HG03575 (cell line): Measurements from ENCODE around the gene WFIKKN1.

Source experiments
- ATAC-seq: cut with Tn5 transposase; IDR thresholded peaks from one replicate; pipeline ENCODE4 v1.9.1; 2021; ENCODE audit not compliant: unreplicated experiment, insufficient number of reproducible peaks, low FRiP score; ENCODE audit errors: extremely low read depth

The WFIKKN1 gene

GRCh38 chr16:678858-679813 lies 48.4 kb downstream of the WFIKKN1 start:
- ATAC-seq, result no peak

- no peak for ATAC-seq
Measured at GRCh38 chr16:679814-680624, 49.2 kb downstream of the WFIKKN1 start, which contains the start of gene STUB1. TSS of gene STUB1 (plus strand) at chr16:680410. CDS start at chr16:680526, 116 bp downstream.

DNA sequence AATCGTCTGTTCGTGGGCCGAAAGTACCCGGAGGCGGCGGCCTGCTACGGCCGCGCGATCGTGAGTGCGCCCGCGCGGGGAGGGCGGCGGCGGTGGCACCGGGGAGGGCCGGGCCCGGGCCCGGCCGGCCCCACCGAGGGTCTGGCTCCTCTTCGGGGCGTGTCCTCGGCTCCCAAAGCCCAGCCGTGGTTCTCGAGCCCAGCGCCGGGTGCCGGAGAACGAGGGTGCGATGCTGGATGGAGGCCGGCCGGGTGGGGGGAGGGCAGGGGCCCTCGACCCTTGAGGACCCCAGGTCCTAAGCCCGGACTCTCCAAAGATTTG lies 49.8 kb downstream of the WFIKKN1 start:
- ATAC-seq, result no peak

GRCh38 chr16:680967-681745 lies 50.4 kb downstream of the WFIKKN1 start:
- ATAC-seq, result no peak

DNA sequence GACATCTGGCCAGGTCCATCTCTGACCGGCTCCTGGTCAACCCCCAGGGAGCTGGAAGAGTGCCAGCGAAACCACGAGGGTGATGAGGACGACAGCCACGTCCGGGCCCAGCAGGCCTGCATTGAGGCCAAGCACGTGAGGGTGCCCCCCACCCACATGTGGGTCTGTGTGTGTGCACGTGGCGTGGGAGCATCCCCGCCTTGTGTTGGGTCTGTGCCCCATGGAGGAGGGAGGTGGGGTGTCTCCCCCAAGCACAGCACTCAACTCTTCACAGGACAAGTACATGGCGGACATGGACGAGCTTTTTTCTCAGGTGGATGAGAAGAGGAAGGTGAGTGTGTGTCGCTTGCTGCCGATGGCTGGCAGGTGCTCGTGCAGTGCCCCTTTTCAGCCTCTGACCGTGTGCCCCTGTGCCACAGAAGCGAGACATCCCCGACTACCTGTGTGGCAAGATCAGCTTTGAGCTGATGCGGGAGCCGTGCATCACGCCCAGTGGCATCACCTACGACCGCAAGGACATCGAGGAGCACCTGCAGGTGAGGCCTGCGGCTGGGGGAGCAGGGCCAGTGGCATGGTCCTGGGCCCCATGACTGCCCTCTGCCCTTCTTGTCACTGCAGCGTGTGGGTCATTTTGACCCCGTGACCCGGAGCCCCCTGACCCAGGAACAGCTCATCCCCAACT lies 51.1 kb downstream of the WFIKKN1 start:
- ATAC-seq, result no peak

- no peak for ATAC-seq
Measured at GRCh38 chr16:682493-683395, 52.0 kb downstream of the WFIKKN1 start.

DNA sequence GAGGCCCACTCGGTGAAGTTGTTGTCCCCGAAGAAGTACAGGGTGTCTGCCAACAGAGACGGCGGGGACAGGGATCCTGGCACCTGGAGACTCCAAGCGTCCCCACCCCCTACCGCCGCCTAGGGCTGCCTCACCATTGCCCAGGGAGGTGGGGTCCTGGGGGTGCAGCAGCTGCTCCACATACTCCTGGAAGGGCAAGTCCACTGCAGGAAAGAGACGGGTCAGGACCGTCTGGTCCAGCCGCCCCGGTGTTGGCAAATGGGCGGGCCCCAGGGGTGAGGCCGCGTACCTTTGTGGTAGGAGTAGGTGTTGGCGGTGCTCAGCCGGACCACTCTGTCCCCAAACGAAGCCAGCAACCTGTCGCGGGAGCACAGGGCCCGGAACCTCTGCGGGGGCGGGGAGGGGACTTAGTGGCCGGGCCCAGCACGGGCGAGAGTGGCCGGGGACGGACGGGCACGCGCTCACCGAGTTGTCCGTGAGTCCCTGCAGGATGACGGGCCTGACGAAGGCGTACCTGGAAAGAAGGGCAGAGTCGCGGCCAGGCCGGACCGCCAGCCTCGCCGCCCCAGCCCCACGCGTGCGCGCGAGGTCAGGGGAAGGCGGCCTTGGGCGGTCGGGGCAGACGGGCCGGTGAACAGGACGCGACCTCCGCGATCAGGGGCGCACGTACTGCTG lies 52.7 kb downstream of the WFIKKN1 start:
- ATAC-seq, result no peak
